LNCaP clone FGC (cell line): ENCODE results near the gene ZNF584.
A peak's percentile ranks its signal among the peaks of the same experiment; 100 is the strongest.

Experiments
- DNase-seq: peaks from one replicate; pipeline ENCODE4 v3.0.0-alpha.2; 2011; ENCODE audit warnings: low read depth
- H3K4me3 ChIP-seq: 2 replicates; pipeline ENCODE4 v1.5.1; 2011; ENCODE audit warnings: mild to moderate bottlenecking, low read depth, low read length, control low read depth
- TF ChIP-seq, protein P1 (sequence below): IDR thresholded peaks from 2 replicates; pipeline ENCODE4 v1.5.1; 2012; ENCODE audit warnings: mild to moderate bottlenecking; ENCODE audit not compliant: control insufficient read depth, insufficient read depth; ENCODE audit errors: extremely low read depth

The ZNF584 gene

DNA sequence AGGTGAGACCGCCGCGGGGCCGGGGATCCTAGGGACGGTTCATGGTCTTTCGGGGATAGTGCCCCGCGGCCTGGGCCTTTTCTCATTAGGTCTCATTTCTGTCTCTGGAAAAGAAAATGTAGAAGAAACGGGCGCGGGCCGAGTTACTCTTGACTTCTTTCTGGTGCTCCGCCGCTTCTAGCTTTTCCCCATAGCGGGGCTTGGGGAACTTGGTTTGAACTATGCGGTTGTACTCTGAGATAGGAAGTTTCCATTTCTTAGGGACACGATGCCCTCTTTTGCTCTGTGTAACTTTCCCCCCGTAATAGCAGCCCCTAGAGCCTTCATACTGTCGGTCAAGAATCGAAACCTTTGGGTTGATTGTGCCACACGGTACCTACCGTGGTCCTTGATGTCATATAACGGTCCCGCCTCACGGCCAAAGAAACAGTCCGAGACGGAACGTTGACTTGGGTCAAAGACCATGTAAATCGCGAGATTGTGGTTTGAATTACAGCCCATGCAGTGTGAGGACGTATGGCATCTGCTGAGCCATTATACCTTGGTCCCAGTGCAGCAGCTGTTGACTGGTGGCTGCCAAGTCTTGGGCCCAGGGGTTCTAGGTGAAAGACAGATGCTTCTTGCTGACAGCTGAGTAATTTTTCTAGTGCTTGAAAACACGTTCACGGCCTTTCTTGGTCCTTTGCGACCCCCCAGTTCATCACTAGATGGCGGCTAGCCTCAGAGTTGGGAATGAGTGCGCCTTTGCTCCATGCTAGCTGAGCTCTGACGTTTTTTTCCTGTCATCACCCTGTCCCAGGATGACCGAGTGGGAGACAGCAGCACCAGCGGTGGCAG is 20.9 kb upstream of the ZNF584 start:
- TF ChIP-seq, protein P1, sequence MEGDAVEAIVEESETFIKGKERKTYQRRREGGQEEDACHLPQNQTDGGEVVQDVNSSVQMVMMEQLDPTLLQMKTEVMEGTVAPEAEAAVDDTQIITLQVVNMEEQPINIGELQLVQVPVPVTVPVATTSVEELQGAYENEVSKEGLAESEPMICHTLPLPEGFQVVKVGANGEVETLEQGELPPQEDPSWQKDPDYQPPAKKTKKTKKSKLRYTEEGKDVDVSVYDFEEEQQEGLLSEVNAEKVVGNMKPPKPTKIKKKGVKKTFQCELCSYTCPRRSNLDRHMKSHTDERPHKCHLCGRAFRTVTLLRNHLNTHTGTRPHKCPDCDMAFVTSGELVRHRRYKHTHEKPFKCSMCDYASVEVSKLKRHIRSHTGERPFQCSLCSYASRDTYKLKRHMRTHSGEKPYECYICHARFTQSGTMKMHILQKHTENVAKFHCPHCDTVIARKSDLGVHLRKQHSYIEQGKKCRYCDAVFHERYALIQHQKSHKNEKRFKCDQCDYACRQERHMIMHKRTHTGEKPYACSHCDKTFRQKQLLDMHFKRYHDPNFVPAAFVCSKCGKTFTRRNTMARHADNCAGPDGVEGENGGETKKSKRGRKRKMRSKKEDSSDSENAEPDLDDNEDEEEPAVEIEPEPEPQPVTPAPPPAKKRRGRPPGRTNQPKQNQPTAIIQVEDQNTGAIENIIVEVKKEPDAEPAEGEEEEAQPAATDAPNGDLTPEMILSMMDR: 0 out of 2 replicates have a peak, but pooled peaks have one; percentile 8
- DNase-seq: no peak
- H3K4me3 ChIP-seq: peak overlapping the region; percentile 76

DNA sequence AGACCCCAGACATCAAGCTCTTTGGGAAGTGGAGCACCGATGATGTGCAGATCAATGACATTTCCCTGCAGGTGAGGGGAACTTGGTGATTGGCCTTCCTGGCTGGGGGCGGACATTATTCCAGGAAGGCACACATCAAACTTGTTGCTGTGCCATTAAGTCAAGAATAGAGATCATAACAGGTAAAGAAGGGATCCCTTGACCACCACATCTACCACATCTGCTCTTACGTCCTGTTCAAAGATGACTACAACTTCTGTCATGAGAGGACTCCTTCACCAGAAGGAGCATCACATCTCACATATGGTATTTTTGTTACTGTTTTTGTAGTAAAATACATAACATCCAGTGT is 20.3 kb upstream of the ZNF584 start:
- TF ChIP-seq, protein P1: no peak
- no peak for DNase-seq
- H3K4me3 ChIP-seq: peak overlapping the region; percentile 76

DNA sequence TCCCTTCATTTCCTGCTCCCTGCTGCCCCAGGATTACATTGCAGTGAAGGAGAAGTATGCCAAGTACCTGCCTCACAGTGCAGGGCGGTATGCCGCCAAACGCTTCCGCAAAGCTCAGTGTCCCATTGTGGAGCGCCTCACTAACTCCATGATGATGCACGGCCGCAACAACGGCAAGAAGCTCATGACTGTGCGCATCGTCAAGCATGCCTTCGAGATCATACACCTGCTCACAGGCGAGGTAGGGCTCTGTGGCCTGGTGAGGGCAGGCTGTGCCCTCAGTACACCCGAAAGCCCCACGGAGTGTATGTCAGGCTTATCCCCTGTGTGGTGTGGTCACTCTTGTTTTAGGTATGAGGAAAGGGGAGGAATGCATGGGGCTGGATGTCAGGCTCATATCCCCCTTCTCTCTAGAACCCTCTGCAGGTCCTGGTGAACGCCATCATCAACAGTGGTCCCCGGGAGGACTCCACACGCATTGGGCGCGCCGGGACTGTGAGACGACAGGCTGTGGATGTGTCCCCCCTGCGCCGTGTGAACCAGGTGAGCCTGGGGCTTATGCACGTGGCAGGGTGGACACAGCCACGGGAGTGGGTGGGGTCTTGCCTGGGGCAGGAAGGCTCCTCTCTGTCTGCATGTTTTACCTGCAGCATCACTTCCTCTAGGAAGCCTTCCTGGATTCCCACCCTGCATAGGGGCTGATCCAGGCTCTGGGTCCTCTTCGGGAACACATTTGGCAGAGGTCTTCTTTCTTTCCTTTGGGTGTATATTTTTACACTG is 15.3 kb upstream of the ZNF584 start:
- no peak for DNase-seq
- TF ChIP-seq, protein P1: no peak
- H3K4me3 ChIP-seq: no peak overlapping the region

DNA sequence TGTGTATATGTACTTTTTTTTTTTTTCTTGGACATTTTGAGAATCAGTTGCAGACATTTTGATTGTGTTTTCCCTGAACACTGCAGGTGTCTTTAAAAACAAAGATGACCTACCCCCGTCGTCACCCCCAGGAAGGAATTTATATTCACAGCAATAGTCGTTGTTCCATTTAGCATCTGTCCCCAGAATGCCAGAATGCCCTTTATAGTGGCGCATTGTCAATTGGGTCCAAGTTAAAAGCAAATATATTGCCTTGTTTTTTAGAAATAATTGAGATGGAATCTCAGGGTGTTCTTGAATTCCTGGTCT is 14.8 kb upstream of the ZNF584 start:
- TF ChIP-seq, protein P1: no peak
- no peak overlapping the region for H3K4me3 ChIP-seq
- DNase-seq: no peak

GRCh38 chr19:58394821-58395219 is 13.6 kb upstream of the ZNF584 start:
- H3K4me3 ChIP-seq: no peak overlapping the region
- TF ChIP-seq, protein P1: no peak
- DNase-seq: no peak

- TF ChIP-seq, protein P1: no peak
- DNase-seq: peak; percentile 77
- peak within 1 kb of the TSS; percentile 56 for H3K4me3 ChIP-seq
Measured at GRCh38 chr19:58395220-58395978, 13.1 kb upstream of the ZNF584 start, which contains the start of gene RNF225. RNF225 (plus strand) TSS chr19:58395656; CDS start chr19:58396090, 434 bp downstream.
